GM10248 (cell line): ENCODE measurements around the gene KHDRBS2.

Experiments
- CTCF ChIA-PET: fragments of 300-600 bp; sonication (Branson Sonifier 250); formaldehyde crosslinking; extraction: SDS; loops from one replicate; lab custom pipeline; 2021; ENCODE audit warnings: antibody characterized with exemption; lab: Yijun Ruan, JAX
- POLR2A ChIA-PET: fragments of 350-650 bp; sonication (Branson Sonifier 250); formaldehyde crosslinking; extraction: SDS; loops from one replicate; lab custom pipeline; 2020; ENCODE audit warnings: antibody characterized with exemption; lab: Yijun Ruan, JAX
- DNase-seq: peaks from one replicate; pipeline ENCODE4 v3.0.0; 2012; ENCODE audit errors: extremely low spot score
- CTCF ChIP-seq: IDR thresholded peaks from 2 replicates; pipeline ENCODE4 v1.5.1; 2012; ENCODE audit warnings: mild to moderate bottlenecking, low read depth; ENCODE audit errors: extremely low read depth, missing control alignments, control extremely low read depth

Gene KHDRBS2

GRCh38 chr6:62013719-62014118, 272.3 kb downstream of the KHDRBS2 start:
- POLR2A ChIA-PET = no interaction called here

GRCh38 chr6:62009445-62009844, 276.6 kb downstream of the KHDRBS2 start:
- DNase-seq = no peak
- ChIA-PET POLR2A (no interaction called here), CTCF (interaction anchor here (0.8 kb wide), 1 partner anchor 13 kb away, joined by 4 read pairs; no protein-coding TSS in a partner anchor)
- no peak for TF ChIP-seq CTCF

More at GRCh38 chr6:62013719-62014118, 272.3 kb downstream of the KHDRBS2 start:
- TF ChIP-seq CTCF = no peak
- DNase-seq = no peak
- CTCF ChIA-PET = no interaction called here

- CTCF ChIA-PET = no interaction called here
- POLR2A ChIA-PET = no interaction called here
- no peak for TF ChIP-seq CTCF
- DNase-seq = no peak
Observed at GRCh38 chr6:61989616-61990015, 296.4 kb downstream of the KHDRBS2 start.

GRCh38 chr6:61980622-61981021, 305.4 kb downstream of the KHDRBS2 start:
- no peak for DNase-seq
- ChIA-PET CTCF (interaction anchor here (0.9 kb wide), 1 partner anchor 10 kb away, joined by 5 read pairs; no protein-coding TSS in a partner anchor), POLR2A (no interaction called here)
- no peak for TF ChIP-seq CTCF

- no peak for DNase-seq
- ChIA-PET CTCF (no interaction called here), POLR2A (no interaction called here)
- no peak for TF ChIP-seq CTCF
Observed at GRCh38 chr6:61977947-61978346, 308.1 kb downstream of the KHDRBS2 start.

- ChIA-PET POLR2A (no interaction called here), CTCF (no interaction called here)
- no peak for TF ChIP-seq CTCF
Observed at GRCh38 chr6:61977099-61977498, 308.9 kb downstream of the KHDRBS2 start.

GRCh38 chr6:61959196-61959595, 326.8 kb downstream of the KHDRBS2 start:
- POLR2A ChIA-PET = no interaction called here
- no peak for DNase-seq
- no peak for TF ChIP-seq CTCF
- CTCF ChIA-PET = interaction anchor here (1.4 kb wide), 1 partner anchor 9 kb away, joined by 3 read pairs; no protein-coding TSS in a partner anchor

More at GRCh38 chr6:61977099-61977498, 308.9 kb downstream of the KHDRBS2 start:
- no peak for DNase-seq
